ENCODE measurements around the gene GALNTL6.
A peak's percentile ranks its signal among the peaks of the same experiment; 100 is the strongest.
"Not testable (repeated sequence)": the region's sequence is repeated elsewhere in the genome, so short reads cannot be mapped to it uniquely, and the experiment has no call there.

GALNTL6 gene

GRCh38 chr4:173019664-173020063 is 1206.5 kb downstream of the GALNTL6 start:
- no peak for FAIRE-seq
- no peak for DNase-seq (ENCODE audit: insufficient read length, low spot score)
- TF ChIP-seq SPI1 (IDR thresholded peaks at IDR 0.05; ENCODE audit: low read depth, low read length) (no peak), POLR2AphosphoS5 (IDR thresholded peaks at IDR 0.05; ENCODE audit: low read depth, low read length) (no peak)

GRCh38 chr4:173021746-173022573 is 1208.8 kb downstream of the GALNTL6 start:
- not testable (repeated sequence) for FAIRE-seq; DNase-seq (ENCODE audit: insufficient read length, low spot score)

- TF ChIP-seq PAX5 (IDR thresholded peaks at IDR 0.05; ENCODE audit: insufficient read depth, low read length, severe bottlenecking): no peak
- no peak for TF ChIP-seq POLR2A (IDR thresholded peaks at IDR 0.05; ENCODE audit: low read depth, low read length)
- TF ChIP-seq POU2F2 (IDR thresholded peaks at IDR 0.05; ENCODE audit: low read depth, low read length): no peak
- TF ChIP-seq POLR2AphosphoS5 (IDR thresholded peaks at IDR 0.05; ENCODE audit: low read depth, low read length): no peak
- TF ChIP-seq SPI1 (IDR thresholded peaks at IDR 0.05; ENCODE audit: low read depth, low read length): no peak
- TF ChIP-seq TAF1 (IDR thresholded peaks at IDR 0.05; ENCODE audit: low read depth, low read length): no peak
- FAIRE-seq: no peak
- DNase-seq (ENCODE audit: insufficient read length, low spot score): no peak
These were observed 1211.0 kb downstream of the GALNTL6 start for GRCh38 chr4:173024203-173024602.

GRCh38 chr4:173025131-173025530 is 1211.9 kb downstream of the GALNTL6 start:
- peak; percentile 16 for DNase-seq (ENCODE audit: insufficient read length, low spot score)
- TF ChIP-seq SPI1 (IDR thresholded peaks at IDR 0.05; ENCODE audit: low read depth, low read length) (0 out of 2 replicates have a peak, but pooled peaks have one; percentile 16), POU2F2 (IDR thresholded peaks at IDR 0.05; ENCODE audit: low read depth, low read length) (no peak), POLR2A (IDR thresholded peaks at IDR 0.05; ENCODE audit: low read depth, low read length) (no peak), PAX5 (IDR thresholded peaks at IDR 0.05; ENCODE audit: insufficient read depth, low read length, severe bottlenecking) (no peak)
- FAIRE-seq: peak; percentile 85

- TF ChIP-seq SPI1 (IDR thresholded peaks at IDR 0.05; ENCODE audit: low read depth, low read length) (no peak), POU2F2 (IDR thresholded peaks at IDR 0.05; ENCODE audit: low read depth, low read length) (no peak), POLR2AphosphoS5 (IDR thresholded peaks at IDR 0.05; ENCODE audit: low read depth, low read length) (no peak), PAX5 (IDR thresholded peaks at IDR 0.05; ENCODE audit: insufficient read depth, low read length, severe bottlenecking) (no peak), TAF1 (IDR thresholded peaks at IDR 0.05; ENCODE audit: low read depth, low read length) (no peak), POLR2A (IDR thresholded peaks at IDR 0.05; ENCODE audit: low read depth, low read length) (no peak)
- DNase-seq (ENCODE audit: insufficient read length, low spot score): no peak
- FAIRE-seq: no peak
These were observed 1224.0 kb downstream of the GALNTL6 start for GRCh38 chr4:173037242-173037641.

GRCh38 chr4:173038192-173038896 is 1225.1 kb downstream of the GALNTL6 start:
- DNase-seq (ENCODE audit: insufficient read length, low spot score) (no peak), FAIRE-seq (no peak)
- no peak for TF ChIP-seq POLR2AphosphoS5 (IDR thresholded peaks at IDR 0.05; ENCODE audit: low read depth, low read length)
- TF ChIP-seq SPI1 (IDR thresholded peaks at IDR 0.05; ENCODE audit: low read depth, low read length): no peak
- no peak for TF ChIP-seq POLR2A (IDR thresholded peaks at IDR 0.05; ENCODE audit: low read depth, low read length)
- TF ChIP-seq PAX5 (IDR thresholded peaks at IDR 0.05; ENCODE audit: insufficient read depth, low read length, severe bottlenecking): no peak
- no peak for TF ChIP-seq TAF1 (IDR thresholded peaks at IDR 0.05; ENCODE audit: low read depth, low read length)
- TF ChIP-seq POU2F2 (IDR thresholded peaks at IDR 0.05; ENCODE audit: low read depth, low read length): no peak

- FAIRE-seq: no peak
These were observed 1226.7 kb downstream of the GALNTL6 start for GRCh38 chr4:173039617-173040577.

GRCh38 chr4:173041482-173041881 is 1228.3 kb downstream of the GALNTL6 start:
- no peak for DNase-seq (ENCODE audit: insufficient read length, low spot score)
- FAIRE-seq: no peak
- TF ChIP-seq POU2F2 (IDR thresholded peaks at IDR 0.05; ENCODE audit: low read depth, low read length): no peak
- TF ChIP-seq PAX5 (IDR thresholded peaks at IDR 0.05; ENCODE audit: insufficient read depth, low read length, severe bottlenecking): no peak
- TF ChIP-seq POLR2A (IDR thresholded peaks at IDR 0.05; ENCODE audit: low read depth, low read length): no peak

More at GRCh38 chr4:173039617-173040577, 1226.7 kb downstream of the GALNTL6 start:
- DNase-seq (ENCODE audit: insufficient read length, low spot score): no peak
- no peak for TF ChIP-seq POLR2A (IDR thresholded peaks at IDR 0.05; ENCODE audit: low read depth, low read length)
- no peak for TF ChIP-seq SPI1 (IDR thresholded peaks at IDR 0.05; ENCODE audit: low read depth, low read length)
- no peak for TF ChIP-seq POU2F2 (IDR thresholded peaks at IDR 0.05; ENCODE audit: low read depth, low read length)
- TF ChIP-seq TAF1 (IDR thresholded peaks at IDR 0.05; ENCODE audit: low read depth, low read length): no peak
- TF ChIP-seq POLR2AphosphoS5 (IDR thresholded peaks at IDR 0.05; ENCODE audit: low read depth, low read length): no peak
- TF ChIP-seq PAX5 (IDR thresholded peaks at IDR 0.05; ENCODE audit: insufficient read depth, low read length, severe bottlenecking): no peak

- DNase-seq (ENCODE audit: insufficient read length, low spot score); FAIRE-seq: not testable (repeated sequence)
These were observed 1228.9 kb downstream of the GALNTL6 start for GRCh38 chr4:173042139-173042538.
